Esophagus squamous epithelium (tissue), 4 donors: ENCODE results near the gene SELENOP.

Experiments
- CTCF ChIP-seq, 6 experiments: fragments of 450-650 bp in 4 of 6; fragments of 200-600 bp in 2 of 6; sonication (generic) in 2 of 6; IDR thresholded peaks; one replicate each; pipeline ENCODE4 v1.5.1; 2016 to 2019; ENCODE audit warnings: antibody characterized with exemption in 6 of 6, mild to moderate bottlenecking in 4 of 6, moderate library complexity in 4 of 6
- POLR2A ChIP-seq, 4 donors: fragments of 450-650 bp; IDR thresholded peaks; one replicate each; pipeline ENCODE4 v1.6.1; 2017; ENCODE audit warnings: antibody characterized with exemption in 4 of 4, mild to moderate bottlenecking in 4 of 4, moderate library complexity in 3 of 4

- no peak for TF ChIP-seq POLR2A (IDR thresholded peaks at IDR 0.05)
- TF ChIP-seq CTCF (IDR thresholded peaks at IDR 0.05): no peak
These were observed 28.6 kb upstream of the SELENOP start for GRCh38 chr5:42840269-42840668.
